Endothelial cell of umbilical vein (primary cell): ENCODE data around the gene FAM136A. TPM values are rescaled to one million over a fixed set of nuclear protein-coding genes. Genes with fewer than 3 reads are reported as not detected.
"Not testable (repeated sequence)": the region's sequence is repeated elsewhere in the genome, so short reads cannot be mapped to it uniquely, and the experiment has no call there.

Experiments
- BruUV-seq: library from RNA; stranded (reverse); fragments of 400-500 nt; replicated peaks from 2 replicates; lab custom pipeline; 2021; lab: Mats Ljungman, UMichigan
- CTCF ChIA-PET: fragments of 300-600, 350-600 bp; sonication (Branson Sonifier 250); formaldehyde crosslinking; loops from one replicate; lab custom pipeline; 2021; ENCODE audit warnings: antibody characterized with exemption, inconsistent platforms; lab: Charles Lee
- POLR2A ChIA-PET: fragments of 300-600, 350-600 bp; sonication (Branson Sonifier 250); formaldehyde crosslinking; loops from one replicate; lab custom pipeline; 2021; ENCODE audit warnings: antibody characterized with exemption, inconsistent platforms; lab: Charles Lee
- DNase-seq: peaks from one replicate; pipeline ENCODE4 v3.0.0-alpha.2; 2011; ENCODE audit warnings: low read depth, low spot score
- FAIRE-seq: peaks from 2 replicates; lab custom pipeline; 2011; peaks lifted over from hg19 to GRCh38; lab: Jason Lieb, UNC
- H2AFZ ChIP-seq: 2 replicates; pipeline ENCODE4 v1.6.0; 2012; ENCODE audit warnings: low read depth, low read length, control low read depth, inconsistent platforms
- H3K27ac ChIP-seq: 2 replicates; pipeline ENCODE4 v1.5.1; 2011; ENCODE audit warnings: low read depth, mild to moderate bottlenecking, control low read depth, low read length, moderate library complexity; ENCODE audit not compliant: insufficient read depth
- H3K27me3 ChIP-seq, 2 experiments: 2 replicates each; pipeline versions ENCODE4 v1.6.0 to v1.6.1; 2011; ENCODE audit warnings: low read length in 2 of 2, mixed read lengths in 1 of 2; ENCODE audit not compliant: control insufficient read depth in 2 of 2, insufficient read depth in 2 of 2
- H3K36me3 ChIP-seq, 2 experiments: 2 replicates in 1 of 2; 3 replicates in 1 of 2; pipeline ENCODE4 v1.5.1; 2011; ENCODE audit warnings: low read length in 2 of 2, mild to moderate bottlenecking in 1 of 2, moderate library complexity in 1 of 2; ENCODE audit not compliant: control insufficient read depth in 2 of 2, insufficient read depth in 2 of 2; ENCODE audit errors: extremely low read depth in 1 of 2
- H3K4me1 ChIP-seq: 3 replicates; pipeline ENCODE4 v1.5.1; 2011; ENCODE audit warnings: mild to moderate bottlenecking, low read length; ENCODE audit not compliant: control insufficient read depth, insufficient read depth; ENCODE audit errors: extremely low read depth
- H3K4me2 ChIP-seq: 2 replicates; pipeline ENCODE4 v1.6.1; 2011; ENCODE audit warnings: low read length, control low read depth, mixed read lengths; ENCODE audit not compliant: insufficient read depth
- H3K4me3 ChIP-seq, 3 experiments: fragments of 200-600 bp in 1 of 3; sonication (generic), shearing (Covaris generic) in 1 of 3; replicated peaks in 1 of 3; 2 replicates each; pipeline ENCODE4 v1.5.1; 2011 to 2016; ENCODE audit warnings: control low read depth in 3 of 3, low read length in 3 of 3, mild to moderate bottlenecking in 2 of 3, inconsistent platforms in 1 of 3, low read depth in 1 of 3, moderate library complexity in 1 of 3; ENCODE audit not compliant: insufficient read depth in 1 of 3
- H3K79me2 ChIP-seq: 2 replicates; pipeline ENCODE4 v1.6.0; 2012; ENCODE audit warnings: low read length, inconsistent platforms; ENCODE audit not compliant: control insufficient read depth, insufficient read depth
- H3K9ac ChIP-seq: replicated peaks from 2 replicates; pipeline ENCODE3; 2011; ENCODE audit warnings: low read length, control low read depth; ENCODE audit not compliant: insufficient read depth; ENCODE audit errors: extremely low read depth
- H3K9me1 ChIP-seq: replicated peaks from 3 replicates; pipeline ENCODE4 v1.6.0; 2011; ENCODE audit warnings: mild to moderate bottlenecking, low read length; ENCODE audit not compliant: control insufficient read depth, insufficient read depth; ENCODE audit errors: extremely low read depth
- H3K9me3 ChIP-seq: replicated peaks from 2 replicates; pipeline ENCODE4 v1.5.1; 2012; ENCODE audit warnings: low read length, inconsistent platforms; ENCODE audit not compliant: control insufficient read depth, insufficient read depth
- H4K20me1 ChIP-seq: replicated peaks from 2 replicates; pipeline ENCODE3; 2011; ENCODE audit warnings: mild to moderate bottlenecking, low read length; ENCODE audit not compliant: control insufficient read depth, insufficient read depth; ENCODE audit errors: extremely low read depth
- CTCF ChIP-seq, 2 donors: IDR thresholded peaks; 1 replicate in 1 of 2; 2 replicates in 1 of 2; pipeline ENCODE4 v1.5.1; 2011; ENCODE audit warnings: low read length in 2 of 2, mild to moderate bottlenecking in 2 of 2, moderate library complexity in 2 of 2, control low read depth in 1 of 2, inconsistent platforms in 1 of 2, low read depth in 1 of 2; ENCODE audit not compliant: insufficient read depth in 1 of 2; ENCODE audit errors: extremely low read depth in 1 of 2
- GATA2 ChIP-seq: IDR thresholded peaks from 2 replicates; pipeline ENCODE4 v1.7.0; 2011; ENCODE audit warnings: low read depth, mild to moderate bottlenecking, moderate library complexity, mixed read lengths, low read length; ENCODE audit not compliant: insufficient read length, insufficient read depth
- MYC ChIP-seq: IDR thresholded peaks from one replicate; pipeline ENCODE4 v1.6.1; 2011; ENCODE audit warnings: mild to moderate bottlenecking, low read depth, low read length
- POLR2AphosphoS5 ChIP-seq: IDR thresholded peaks from 2 replicates; pipeline ENCODE4 v1.6.1; 2012; ENCODE audit warnings: low read depth, mild to moderate bottlenecking, control low read depth, low read length, moderate library complexity; ENCODE audit not compliant: insufficient read depth
- dilution Hi-C: fragments of 300-500 bp; cut with MboI; formaldehyde crosslinking; loops from one replicate; pipeline ENCODE4 v1.15.0; 2019; ENCODE audit warnings: low sequenced_read_pairs; ENCODE audit not compliant: extremely low pct_ligation_motif_present
- intact Hi-C: fragments of 100-400 bp; cut with micrococcal nuclease; formaldehyde crosslinking; loops from one replicate; pipeline ENCODE4 v1.10.0; 2022
- polyA plus RNA-seq, 4 experiments: library from polyadenylated mRNA; depleted of rRNA in 3 of 4; stranded (reverse) in 3 of 4; unstranded in 1 of 4; fragments of >200 nt; gene quantifications; 2 replicates each; pipeline versions ENCODE4 v1.2.1 to v1.2.3, GENCODE V29; 2011 to 2012; ENCODE audit warnings: missing spikeins in 1 of 4
- total RNA-seq: library from RNA; stranded (reverse); gene quantifications from 2 replicates; pipeline ENCODE4 v1.2.3, GENCODE V29; 2021

The FAM136A gene
- total and polyA plus RNA-seq, 2 donors (not counting 3 experiments of a cell fraction or from before 2014, with no cell fraction given): 28.3 to 42.4 TPM

DNA sequence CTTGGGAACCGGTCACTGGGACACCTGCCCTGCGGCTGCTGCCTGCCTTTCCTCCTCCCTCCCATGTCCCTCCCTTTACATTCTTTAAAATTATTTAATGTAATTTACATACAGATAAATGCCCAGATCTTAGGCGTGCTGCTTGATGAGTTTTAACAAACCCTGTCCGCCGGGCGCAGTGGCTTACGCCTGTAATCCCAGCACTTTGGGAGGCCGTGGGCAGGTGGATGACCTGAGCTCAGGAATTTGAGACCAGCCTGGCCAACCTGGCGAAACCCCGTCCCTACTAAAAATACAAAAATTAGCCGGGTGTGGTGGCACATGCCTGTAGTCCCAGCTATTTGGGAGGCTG, 304 bp upstream of the FAM136A start:
- H2AFZ ChIP-seq, H3K27ac ChIP-seq: not testable (repeated sequence)

DNA sequence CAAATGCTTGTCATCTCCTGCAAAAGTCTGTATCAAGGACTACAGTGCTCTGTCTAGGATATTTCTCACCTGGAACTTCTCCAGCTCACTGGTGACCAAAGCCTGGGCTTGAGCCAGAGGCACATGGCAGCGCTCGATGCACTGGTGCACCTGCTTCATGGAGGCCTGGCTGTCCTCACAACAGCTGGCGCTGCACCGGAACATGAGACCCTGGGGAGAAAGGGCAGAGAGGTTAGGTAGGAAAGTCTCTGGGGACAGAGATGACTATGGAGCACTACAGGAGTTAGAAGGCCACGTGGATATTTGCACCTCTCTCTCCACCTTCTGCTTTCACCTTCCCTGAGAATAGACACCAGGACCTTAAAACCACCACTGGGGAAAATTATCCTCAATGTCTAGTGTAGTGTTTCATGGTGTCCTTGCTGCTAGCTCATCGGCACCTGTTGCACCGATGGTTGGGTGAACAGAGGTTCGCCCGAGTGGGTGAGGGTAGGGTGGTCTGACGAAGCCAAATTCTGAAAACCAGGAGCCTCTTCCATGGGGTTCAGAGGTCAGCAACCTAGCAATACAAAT, 1.0 kb downstream of the FAM136A start:
- TF ChIP-seq MYC: no peak
- peak in 1 of 2 donors; percentile 36 for TF ChIP-seq CTCF (IDR thresholded peaks at IDR 0.05; ENCODE audit: extremely low read depth in 1 of 2, insufficient read depth in 1 of 2, low read depth in 1 of 2, low read length in 2 of 2)
- no peak for TF ChIP-seq POLR2AphosphoS5
- no peak for TF ChIP-seq GATA2
- no peak overlapping the region for H3K27ac ChIP-seq
- no peaks in the 10 kb centered on the region for H3K9me1 ChIP-seq
- ChIA-PET CTCF (interaction anchor here (0.8 to 6.2 kb wide), 7 partner anchors 28 to 576 kb away, joined by 3 to 223 read pairs (median 7); no protein-coding TSS in a partner anchor), POLR2A (no interaction called here)
- peak overlapping the region; percentile 62 for H3K4me2 ChIP-seq
- no peaks in the 10 kb centered on the region for H4K20me1 ChIP-seq
- H2AFZ ChIP-seq: peak overlapping the region; percentile 82
- no peaks in the 10 kb centered on the region for H3K9me3 ChIP-seq
- dilution Hi-C loops (no loop called here), intact Hi-C loops (loop anchor here (1.0 to 10.0 kb wide), 5 partner anchors 8 to 646 kb away; partner anchors contain the start of genes SNRPG and TGFA)
- H3K4me3 ChIP-seq: peak overlapping the region; percentile 52 to 90 (median 62)
- H3K27me3 ChIP-seq: no peaks in the 10 kb centered on the region
- H3K36me3 ChIP-seq: peaks cover 3 to 5% of the 10 kb centered on the region in 2 experiments
- peaks cover 5% of the 10 kb centered on the region for H3K4me1 ChIP-seq
- BruUV-seq: no TSS peak
- H3K9ac ChIP-seq: peak overlapping the region; percentile 60
- DNase-seq (no peak), FAIRE-seq (peak; percentile 77)
- peaks cover 8% of the 10 kb centered on the region for H3K79me2 ChIP-seq

More for the DNA sequence above, 304 bp upstream of the FAM136A start:
- H3K27me3 ChIP-seq, H3K4me2 ChIP-seq, H3K9me3 ChIP-seq, H3K9ac ChIP-seq, BruUV-seq, H3K4me3 ChIP-seq, H3K79me2 ChIP-seq, H3K9me1 ChIP-seq, DNase-seq, FAIRE-seq, POLR2A ChIA-PET, H4K20me1 ChIP-seq, dilution Hi-C loops, H3K36me3 ChIP-seq, H3K4me1 ChIP-seq: not testable (repeated sequence)
- CTCF ChIA-PET: interaction anchor here (0.7 to 6.2 kb wide), 13 partner anchors 9 to 646 kb away, joined by 3 to 223 read pairs (median 4); partner anchors contain the start of genes C2orf42, FIGLA and SNRPG
- intact Hi-C loops: loop anchor here (5.0 to 10.0 kb wide), 4 partner anchors 250 to 645 kb away; partner anchors contain the start of gene TGFA

GRCh38 chr2:70297828-70298227, 4.0 kb downstream of the FAM136A start:
- BruUV-seq: not testable (repeated sequence)

More at GRCh38 chr2:70297828-70298227, 4.0 kb downstream of the FAM136A start:
- Histone ChIP-seq H3K79me2 (peaks cover 12% of the 10 kb centered on the region), H3K4me1 (peaks cover 10% of the 10 kb centered on the region)
- POLR2A ChIA-PET, H3K36me3 ChIP-seq, intact Hi-C loops, CTCF ChIA-PET, H3K9ac ChIP-seq, H2AFZ ChIP-seq, FAIRE-seq, H3K27ac ChIP-seq, H3K4me3 ChIP-seq, dilution Hi-C loops, DNase-seq, H3K27me3 ChIP-seq, H4K20me1 ChIP-seq, H3K4me2 ChIP-seq, H3K9me1 ChIP-seq, H3K9me3 ChIP-seq: not testable (repeated sequence)
